Stimulated activated CD4-positive, alpha-beta T cell treated with anti-CD3 and anti-CD28 coated beads, Interleukin-2, amount 100 ng/mL, for 48 hours (primary cell): Measurements from ENCODE around the gene STX8.

Experiments used
- DNase-seq, 2 donors: peaks; one replicate each; pipeline ENCODE4 v3.0.0-alpha.2; 2020

The STX8 gene

DNA sequence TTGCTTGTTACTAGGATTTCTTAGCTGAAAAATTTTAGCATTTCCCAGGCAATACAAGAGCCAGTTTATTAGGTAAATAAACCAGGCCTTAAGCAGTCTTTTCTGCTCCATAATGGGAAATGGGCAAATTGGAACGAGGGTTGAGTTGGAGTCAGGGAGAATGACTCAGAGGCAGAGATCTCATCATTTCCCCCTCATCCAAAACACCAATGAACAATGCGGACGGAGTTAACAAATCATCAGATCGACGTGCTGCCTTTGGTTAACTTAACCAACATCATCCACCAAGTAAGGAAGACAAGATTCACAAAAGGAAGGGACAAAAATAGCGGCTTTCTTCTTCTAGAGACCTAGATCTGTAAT is 243.5 kb downstream of the STX8 start:
- no peak for DNase-seq

GRCh38 chr17:9331279-9332131 is 244.1 kb downstream of the STX8 start:
- DNase-seq, result no peak

- DNase-seq, result no peak
Observed at GRCh38 chr17:9330611-9331271, 244.9 kb downstream of the STX8 start.

DNA sequence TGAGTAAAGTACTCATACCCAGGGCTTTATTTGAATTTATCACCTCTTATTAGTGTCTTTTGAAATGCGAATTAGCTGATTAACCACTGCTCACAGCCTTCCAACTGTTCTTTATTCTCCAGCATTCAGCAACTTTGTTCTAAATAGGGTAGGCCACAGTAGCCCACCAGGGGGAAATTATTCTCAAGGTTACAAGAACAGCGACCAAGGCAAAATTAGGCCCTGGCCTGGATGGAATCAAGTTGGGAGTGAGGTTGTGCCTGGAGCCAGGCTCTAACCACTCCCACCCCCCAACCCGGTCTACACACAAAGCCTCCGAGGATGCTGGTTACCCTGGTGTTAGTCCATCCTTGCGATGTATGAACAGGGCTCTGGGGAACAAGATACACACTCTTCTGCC is 245.5 kb downstream of the STX8 start:
- DNase-seq, result no peak

- DNase-seq, result no peak
Observed at GRCh38 chr17:9329251-9329921, 246.2 kb downstream of the STX8 start.

GRCh38 chr17:9324864-9325263 is 250.8 kb downstream of the STX8 start:
- DNase-seq, result no peak

- no peak for DNase-seq
Observed at GRCh38 chr17:9322326-9322725, 253.3 kb downstream of the STX8 start.

DNA sequence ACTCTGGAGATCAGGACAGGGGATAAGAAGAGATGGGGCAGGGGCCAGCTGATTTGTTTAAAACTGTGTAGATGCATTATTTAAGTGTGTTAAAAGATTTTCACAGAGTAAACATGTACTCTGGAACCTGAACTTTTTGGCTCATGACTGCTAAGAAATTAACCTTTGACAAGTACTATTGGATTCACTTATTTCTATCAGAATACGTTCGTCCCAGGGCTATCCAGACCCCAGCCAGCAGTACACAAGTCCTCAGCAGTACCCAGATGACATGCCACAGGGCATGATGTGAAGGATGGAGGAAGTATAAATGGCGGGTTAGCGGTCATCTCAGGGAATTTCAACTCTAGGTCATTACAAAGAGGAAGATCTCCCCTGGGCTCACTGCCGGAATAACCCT is 253.7 kb downstream of the STX8 start:
- no peak for DNase-seq

- DNase-seq, result no peak
Observed at GRCh38 chr17:9315360-9315759, 260.3 kb downstream of the STX8 start.

DNA sequence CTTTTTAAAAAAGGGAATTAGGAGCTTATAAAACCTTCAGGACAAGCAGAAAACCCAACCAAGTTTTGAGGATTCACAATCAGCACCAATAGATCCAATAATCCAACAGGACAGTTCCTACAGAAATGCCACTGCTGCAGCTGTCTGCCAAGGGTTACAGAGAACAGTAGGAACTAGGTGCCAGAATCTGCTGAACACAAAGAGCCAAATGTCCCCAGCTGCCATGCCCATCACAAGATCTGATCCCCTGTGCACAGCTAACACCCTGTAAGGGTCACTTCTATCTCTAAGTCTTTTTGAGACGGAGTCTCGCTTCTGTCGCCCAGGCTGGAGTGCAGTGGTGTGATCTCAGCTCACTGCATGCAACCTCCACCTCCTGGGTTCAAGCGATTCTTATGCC is 262.3 kb downstream of the STX8 start:
- no peak for DNase-seq

GRCh38 chr17:9309216-9309615 is 266.4 kb downstream of the STX8 start:
- DNase-seq, result no peak

GRCh38 chr17:9308069-9308468 is 267.6 kb downstream of the STX8 start:
- no peak for DNase-seq

DNA sequence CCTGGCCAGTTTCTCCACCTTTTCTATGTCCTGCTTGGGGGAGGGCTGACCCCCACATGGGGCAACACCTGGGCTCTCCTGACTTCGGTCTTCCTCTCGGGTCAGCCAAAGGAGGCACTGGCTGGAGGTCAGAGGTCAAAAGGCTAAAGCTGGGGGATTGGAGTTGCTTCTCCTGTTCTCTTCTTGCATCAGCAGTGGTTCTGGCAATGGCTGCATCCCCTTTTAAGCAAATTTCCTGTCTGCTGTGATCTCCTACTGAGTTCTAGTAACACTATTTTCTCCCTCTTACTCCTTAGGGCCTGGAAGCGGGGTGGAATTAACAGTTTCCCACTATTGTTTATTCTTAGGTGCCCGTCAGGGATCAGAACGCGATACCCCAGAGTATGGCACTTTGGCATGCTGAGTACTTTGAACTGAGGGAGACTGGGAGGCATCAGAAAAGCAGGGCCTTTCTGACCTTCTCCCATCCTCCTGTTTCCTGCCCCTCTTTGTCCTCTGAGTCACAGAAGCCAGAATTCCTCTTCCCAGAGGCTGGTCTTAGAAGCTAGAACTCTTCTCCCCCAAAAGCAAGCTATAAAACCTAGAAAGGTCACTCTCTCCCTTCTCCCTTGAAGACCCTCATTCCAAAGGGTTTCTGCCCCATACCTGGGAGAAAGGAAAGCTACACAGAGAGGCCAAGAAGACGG is 268.2 kb downstream of the STX8 start:
- DNase-seq, result no peak

DNA sequence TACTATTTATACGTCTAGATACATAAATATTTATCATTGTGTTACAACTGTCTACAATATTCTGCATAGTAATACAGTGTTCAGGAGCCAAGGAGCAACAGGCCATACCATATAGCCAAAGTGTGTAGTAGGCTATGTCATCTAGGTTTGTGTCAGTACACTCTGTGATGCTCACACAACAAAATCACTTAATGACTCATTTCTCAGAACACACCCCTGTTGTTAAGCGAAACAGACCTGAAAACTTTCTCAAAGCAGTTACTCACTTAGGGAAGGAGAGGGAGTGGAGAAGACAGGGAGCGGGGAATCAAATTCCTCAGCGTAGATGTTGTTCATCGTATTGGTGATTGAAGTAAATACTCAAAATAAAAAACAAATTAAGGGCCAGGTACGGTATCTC is 269.5 kb downstream of the STX8 start:
- no peak for DNase-seq

DNA sequence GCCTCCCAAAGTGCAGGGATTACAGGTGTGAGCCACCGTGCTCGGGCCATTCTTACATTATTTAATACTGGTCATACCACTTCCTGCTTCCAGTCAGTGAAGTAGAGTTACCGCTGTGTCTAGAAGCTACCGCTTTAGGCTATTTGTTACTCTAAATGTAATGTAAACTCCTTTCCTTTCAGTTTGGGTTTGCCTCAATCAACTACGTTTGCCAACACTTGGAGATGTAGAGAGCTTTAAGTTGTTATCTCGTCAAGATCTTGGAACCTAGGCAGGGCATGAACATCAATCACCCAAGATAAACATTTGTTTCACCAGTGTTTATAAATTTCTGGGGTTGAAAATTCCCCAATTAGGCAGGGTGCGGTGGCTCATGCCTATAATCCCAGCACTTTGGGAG is 275.9 kb downstream of the STX8 start:
- no peak for DNase-seq

DNA sequence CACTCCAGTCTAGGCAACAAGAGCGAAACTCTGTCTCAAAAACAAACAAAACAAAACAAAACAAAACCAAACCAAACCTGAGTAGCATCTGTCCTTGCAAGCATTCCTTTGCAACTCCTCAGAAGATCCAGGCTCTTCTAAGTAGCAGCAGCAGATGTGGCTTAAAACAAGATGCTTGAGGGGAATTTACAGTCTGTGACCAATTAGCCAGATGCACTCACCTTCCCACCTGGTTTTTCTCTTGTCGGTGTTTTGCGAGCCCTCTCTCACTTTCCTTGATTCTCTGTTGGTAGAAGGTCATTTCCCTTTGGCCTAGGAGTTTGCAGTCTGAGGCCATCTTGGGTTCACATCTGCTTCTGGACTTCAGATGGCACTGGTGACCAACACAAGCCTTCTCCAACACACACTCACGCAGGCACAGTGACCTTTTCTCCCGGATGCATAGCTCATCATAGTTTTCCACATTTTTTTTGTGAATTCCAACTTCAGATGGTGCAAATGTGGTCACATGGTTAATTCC is 276.8 kb downstream of the STX8 start:
- DNase-seq, result no peak

DNA sequence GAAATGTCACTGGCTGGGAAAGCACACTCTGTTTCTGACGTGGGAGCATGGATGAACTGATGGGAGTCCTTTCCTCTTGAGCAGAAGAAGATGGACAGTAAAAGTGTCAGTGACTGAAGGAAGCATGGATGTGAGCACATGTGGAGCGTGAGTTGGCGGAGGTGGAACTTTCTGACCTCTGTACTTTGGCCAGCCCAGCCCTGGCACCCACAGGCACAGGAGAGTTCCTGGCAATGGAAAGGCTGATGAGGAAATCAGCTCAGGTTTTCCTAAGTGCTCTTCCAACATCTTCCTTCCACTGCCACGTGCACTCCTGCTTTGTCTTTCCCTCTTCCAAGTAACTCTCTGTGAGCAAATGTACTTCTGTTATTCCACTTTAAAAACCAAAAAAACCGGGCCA is 277.5 kb downstream of the STX8 start:
- DNase-seq, result no peak

DNA sequence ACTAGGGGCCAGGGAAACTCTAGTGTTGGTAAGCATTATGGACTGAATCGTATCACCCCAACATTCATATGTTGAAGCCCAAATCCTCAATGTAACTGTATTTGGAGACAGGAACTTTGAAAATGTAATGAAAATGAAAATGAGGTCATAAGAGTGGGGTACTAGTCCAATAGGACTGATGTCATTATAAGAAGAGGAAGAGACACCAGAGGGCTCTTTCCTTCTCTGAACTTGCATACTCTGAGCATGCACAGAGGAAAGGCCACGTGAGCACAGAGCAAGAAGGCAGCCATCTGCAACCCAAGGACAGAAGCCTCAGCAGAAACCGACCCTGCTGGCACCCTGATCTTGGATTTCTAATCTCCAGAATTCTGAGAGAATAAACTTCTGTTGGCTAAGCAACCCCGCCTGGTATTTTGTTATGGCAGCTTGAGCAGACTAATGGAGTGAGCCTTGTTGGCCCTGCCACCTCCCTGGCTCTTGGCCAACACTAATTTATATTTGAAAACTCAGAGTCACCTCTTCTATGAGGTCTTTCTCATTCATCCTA is 280.9 kb downstream of the STX8 start:
- no peak for DNase-seq

DNA sequence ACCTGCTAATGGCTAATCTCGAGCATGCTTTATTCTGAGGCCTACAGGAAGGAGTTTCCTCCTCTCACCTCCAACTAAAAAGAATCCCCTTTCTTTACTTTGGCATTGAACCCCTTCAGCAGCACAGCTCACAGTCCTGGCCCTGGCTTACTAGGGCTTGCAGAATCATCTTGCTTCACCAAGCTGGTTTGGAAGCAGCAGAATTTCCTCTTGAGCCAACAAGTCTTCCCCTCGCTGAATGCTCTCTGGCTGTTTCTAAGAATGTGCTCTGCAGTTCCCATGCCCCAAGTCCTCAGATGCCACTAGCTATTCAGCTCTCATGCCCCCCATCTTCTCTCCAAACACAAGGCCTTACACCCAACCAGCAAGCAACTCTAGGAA is 283.1 kb downstream of the STX8 start:
- DNase-seq, result no peak

- DNase-seq, result peak; percentile 32 to 41
Observed at GRCh38 chr17:9291912-9292560, 283.6 kb downstream of the STX8 start.

DNA sequence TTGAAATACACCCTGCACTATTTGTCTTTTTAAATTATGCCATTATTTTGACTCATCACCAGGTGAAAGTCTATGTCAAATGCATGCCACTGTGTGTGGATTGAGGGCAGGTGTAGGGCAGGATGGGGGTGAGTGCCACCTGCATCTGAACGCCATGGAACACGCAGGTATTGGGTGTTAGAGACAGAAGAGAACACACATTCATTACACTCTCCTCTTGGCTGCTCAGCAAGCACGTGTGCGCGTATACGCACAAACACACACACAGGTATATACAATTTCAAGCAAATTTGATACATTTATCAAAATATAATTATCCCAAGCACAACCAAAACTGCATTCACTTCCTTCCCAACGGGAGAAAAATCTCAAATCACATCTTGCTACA is 285.4 kb downstream of the STX8 start:
- DNase-seq, result no peak

DNA sequence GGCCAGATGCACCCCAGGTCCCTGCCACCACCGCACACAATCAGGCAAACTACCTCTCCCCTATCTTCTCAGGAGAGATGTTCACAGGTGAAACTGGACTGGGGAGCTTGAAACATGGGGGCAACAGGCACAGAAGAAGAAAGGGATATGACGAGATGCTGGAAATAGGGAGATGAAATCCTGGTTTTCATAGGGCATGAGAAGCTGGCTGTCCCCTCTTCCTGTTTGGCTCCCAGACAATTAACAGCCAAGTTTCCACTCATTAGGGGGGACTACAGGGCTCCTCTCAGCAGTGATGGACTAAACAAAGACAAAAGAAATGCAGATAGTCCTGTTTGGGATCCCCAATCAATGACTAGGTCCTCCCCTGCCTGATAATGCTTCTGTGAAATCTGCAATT is 288.3 kb downstream of the STX8 start:
- no peak for DNase-seq

DNA sequence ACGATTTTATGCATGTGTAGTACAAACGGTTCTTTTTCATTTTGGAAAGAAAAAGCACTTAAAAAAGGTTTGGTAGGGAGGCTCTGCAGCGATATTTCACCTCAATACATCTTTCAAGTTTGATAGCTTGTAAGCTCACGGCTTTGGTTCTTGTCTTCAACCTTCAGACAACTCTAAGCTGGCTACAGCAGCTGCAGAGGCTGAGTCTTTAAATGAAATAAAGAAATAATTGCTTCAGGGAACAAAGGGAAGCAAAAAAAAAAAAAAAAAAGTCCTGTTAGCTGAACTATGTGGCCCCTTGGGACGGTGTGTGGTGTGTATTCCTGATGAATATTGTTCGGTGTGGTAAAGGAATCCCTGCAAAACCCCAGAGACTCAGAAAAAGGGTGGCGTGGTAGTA is 289.2 kb downstream of the STX8 start:
- DNase-seq, result no peak
